PC-9 (cell line): ENCODE data around the gene NR1H2. TPM values are rescaled to one million over a fixed set of nuclear protein-coding genes. Genes with fewer than 3 reads are reported as not detected.
A peak's percentile ranks its signal among the peaks of the same experiment; 100 is the strongest.

Experiments used
- BruUV-seq: library from RNA; stranded (reverse); fragments of 400-500 nt; replicated peaks from 2 replicates; lab custom pipeline; 2021; lab: Mats Ljungman, UMichigan
- CTCF ChIA-PET: fragments of 300-600 bp; sonication (Branson Sonifier 250); formaldehyde crosslinking; loops from one replicate; lab custom pipeline; 2022; ENCODE audit warnings: antibody characterized with exemption; lab: Charles Lee
- POLR2A ChIA-PET: fragments of 300-600 bp; sonication (Branson Sonifier 250); formaldehyde crosslinking; loops from one replicate; lab custom pipeline; 2022; ENCODE audit warnings: antibody characterized with exemption; ENCODE audit not compliant: unreplicated experiment; lab: Charles Lee
- DNase-seq, 2 experiments: peaks; one replicate each; pipeline versions ENCODE4 v3.0.0 to v3.0.0-alpha.2; 2015 to 2022; ENCODE audit warnings: mixed read lengths in 1 of 2
- H2AFZ ChIP-seq: fragments of 200-600 bp; sonication (generic); 2 replicates; pipeline ENCODE4 v1.8.1; 2017; ENCODE audit warnings: antibody characterized with exemption
- H3F3A ChIP-seq: fragments of 200-600 bp; sonication (generic); 2 replicates; pipeline ENCODE4 v1.8.1; 2017; ENCODE audit warnings: antibody characterized with exemption, mild to moderate bottlenecking, low read depth; ENCODE audit not compliant: insufficient read depth
- H3K27ac ChIP-seq: fragments of 200-600 bp; sonication (generic); 2 replicates; pipeline ENCODE4 v1.6.1; 2016; ENCODE audit warnings: mixed run types
- H3K27me3 ChIP-seq: fragments of 200-600 bp; sonication (generic); 2 replicates; pipeline ENCODE4 v1.6.1; 2016; ENCODE audit warnings: low read depth, mixed run types; ENCODE audit not compliant: insufficient read depth
- H3K36me3 ChIP-seq: fragments of 200-600 bp; sonication (generic); 2 replicates; pipeline ENCODE4 v1.6.1; 2016; ENCODE audit warnings: low read depth, mixed run types
- H3K4me1 ChIP-seq: fragments of 200-600 bp; sonication (generic); replicated peaks from 2 replicates; pipeline ENCODE4 v1.6.1; 2016; ENCODE audit warnings: mixed run types; ENCODE audit not compliant: insufficient read depth
- H3K4me2 ChIP-seq: fragments of 200-600 bp; sonication (generic); 2 replicates; pipeline ENCODE4 v1.6.1; 2017; ENCODE audit warnings: mixed run types
- H3K4me3 ChIP-seq: fragments of 200-600 bp; sonication (generic); 2 replicates; pipeline ENCODE4 v1.6.1; 2016; ENCODE audit warnings: mixed run types
- H3K79me2 ChIP-seq: fragments of 200-600 bp; sonication (generic); 2 replicates; pipeline ENCODE4 v1.6.1; 2017; ENCODE audit warnings: low read depth, mixed run types
- H3K9me2 ChIP-seq: fragments of 200-600 bp; sonication (generic); 2 replicates; pipeline ENCODE4 v1.8.1; 2017; ENCODE audit warnings: mild to moderate bottlenecking; ENCODE audit not compliant: insufficient read depth
- H3K9me3 ChIP-seq: fragments of 200-600 bp; sonication (generic); 2 replicates; pipeline ENCODE4 v1.8.1; 2016; ENCODE audit warnings: low read depth; ENCODE audit not compliant: insufficient read depth
- H4K20me1 ChIP-seq: fragments of 200-600 bp; sonication (generic); 2 replicates; pipeline ENCODE4 v1.8.1; 2017; ENCODE audit not compliant: insufficient read depth
- CTCF ChIP-seq: fragments of 200-600 bp; sonication (generic); conservative IDR thresholded peaks from 2 replicates; pipeline ENCODE4 v1.6.1; 2017; ENCODE audit warnings: mixed run types, antibody characterized with exemption, mild to moderate bottlenecking, moderate library complexity
- EZH2 ChIP-seq: fragments of 200-600 bp; sonication (generic); IDR thresholded peaks from 2 replicates; pipeline ENCODE4 v1.8.0; 2017; ENCODE audit warnings: antibody characterized with exemption, low read depth
- intact Hi-C: fragments of 100-400 bp; cut with micrococcal nuclease; formaldehyde crosslinking; loops from one replicate; pipeline ENCODE4 v1.10.0; 2022; ENCODE audit not compliant: unreplicated experiment
- total RNA-seq: library from RNA; stranded (reverse); gene quantifications from 2 replicates; pipeline ENCODE4 v1.2.3, GENCODE V29; 2021

The NR1H2 gene
- total RNA-seq, 1 experiment from 2014 or later = 77.5 TPM

DNA sequence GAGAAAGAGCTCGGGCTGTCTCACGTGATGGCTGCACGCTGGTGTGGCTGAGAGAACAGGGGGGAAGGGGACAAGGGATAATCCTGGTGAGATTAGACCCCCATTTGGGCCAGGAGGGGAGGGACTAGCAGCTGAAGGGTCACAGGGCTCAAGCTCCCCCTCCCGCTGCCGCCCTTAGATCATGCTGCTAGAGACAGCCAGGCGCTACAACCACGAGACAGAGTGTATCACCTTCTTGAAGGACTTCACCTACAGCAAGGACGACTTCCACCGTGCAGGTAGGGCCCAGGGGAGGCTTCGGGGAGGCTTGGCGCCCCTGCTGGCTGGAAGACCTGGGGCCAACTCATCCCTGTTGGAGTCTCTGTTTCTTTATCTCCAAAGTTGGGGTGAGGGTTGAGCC, 3.3 kb downstream of the NR1H2 start:
- Histone ChIP-seq H3K27ac (no peak overlapping the region), H3K79me2 (peaks cover 13% of the 10 kb centered on the region), H3K4me3 (no peak overlapping the region), H4K20me1 (peaks cover 28% of the 10 kb centered on the region), H3K27me3 (no peaks in the 10 kb centered on the region), H3K36me3 (peaks cover 28% of the 10 kb centered on the region), H3F3A (peaks cover 27% of the 10 kb centered on the region), H3K9me2 (no peaks in the 10 kb centered on the region), H3K9me3 (no peaks in the 10 kb centered on the region), H3K4me1 (0 out of 2 replicates have a peak, but pooled peaks cover 6% of the 10 kb centered on the region), H3K4me2 (no peak overlapping the region), H2AFZ (no peak overlapping the region)
- no TSS peak for BruUV-seq
- intact Hi-C loops = no loop called here
- no peak for DNase-seq
- CTCF ChIA-PET = no interaction called here
- TF ChIP-seq CTCF (no peak), EZH2 (no peak)
- POLR2A ChIA-PET = no interaction called here

DNA sequence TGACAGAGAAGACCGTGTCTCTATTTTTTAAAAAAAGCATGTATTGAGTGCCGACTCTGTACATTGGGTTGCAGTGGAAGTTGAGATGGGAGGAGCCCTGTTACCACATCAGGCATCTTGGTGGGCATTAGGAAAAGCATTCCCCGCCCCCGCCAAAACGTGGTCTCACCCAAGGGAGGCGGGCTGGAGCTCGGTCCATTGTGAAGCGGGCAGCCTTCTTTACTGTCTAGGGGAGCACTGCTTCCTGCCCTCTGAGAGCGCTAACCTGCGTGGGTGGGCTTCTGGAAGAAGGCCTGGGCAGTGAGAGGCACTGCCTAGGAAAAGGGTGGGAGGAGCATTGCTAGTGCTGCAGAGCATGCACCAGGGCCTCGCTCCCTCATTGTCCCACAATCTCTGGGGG, 3.9 kb downstream of the NR1H2 start:
- H3K9me3 ChIP-seq = no peaks in the 10 kb centered on the region
- no peak overlapping the region for H3K27ac ChIP-seq
- intact Hi-C loops = no loop called here
- H3K79me2 ChIP-seq = peaks cover 19% of the 10 kb centered on the region
- peaks cover 28% of the 10 kb centered on the region for H3K36me3 ChIP-seq
- peaks cover 32% of the 10 kb centered on the region for H3F3A ChIP-seq
- BruUV-seq = no TSS peak
- TF ChIP-seq EZH2 (no peak), CTCF (no peak)
- DNase-seq = peak in 1 of 2 experiments; percentile 33
- H3K4me2 ChIP-seq = no peak overlapping the region
- no peaks in the 10 kb centered on the region for H3K9me2 ChIP-seq
- peaks cover 28% of the 10 kb centered on the region for H4K20me1 ChIP-seq
- no peak overlapping the region for H3K4me3 ChIP-seq
- H3K4me1 ChIP-seq = peaks cover 8% of the 10 kb centered on the region; the same call in 1 of the 2 replicates
- ChIA-PET CTCF (no interaction called here), POLR2A (no interaction called here)
- H3K27me3 ChIP-seq = no peaks in the 10 kb centered on the region
- no peak overlapping the region for H2AFZ ChIP-seq

- no TSS peak for BruUV-seq
- Histone ChIP-seq H3K27ac (no peak overlapping the region), H3K9me2 (no peaks in the 10 kb centered on the region), H3K36me3 (peaks cover 28% of the 10 kb centered on the region), H3K27me3 (no peaks in the 10 kb centered on the region), H2AFZ (no peak overlapping the region), H3K4me3 (no peak overlapping the region), H3K79me2 (peaks cover 25% of the 10 kb centered on the region), H3F3A (peaks cover 33% of the 10 kb centered on the region), H3K4me2 (no peak overlapping the region), H3K9me3 (no peaks in the 10 kb centered on the region), H3K4me1 (peaks cover 11% of the 10 kb centered on the region; the same call in 1 of the 2 replicates), H4K20me1 (peaks cover 33% of the 10 kb centered on the region)
- DNase-seq = no peak
- ChIA-PET CTCF (no interaction called here), POLR2A (no interaction called here)
- no peak for TF ChIP-seq CTCF
- TF ChIP-seq EZH2 = no peak
- intact Hi-C loops = no loop called here
Measured at GRCh38 chr19:50380751-50381151, 4.5 kb downstream of the NR1H2 start.
